Measurements from ENCODE around the gene GMPS. TPM values are rescaled to one million over a fixed set of nuclear protein-coding genes. Genes with fewer than 3 reads are reported as not detected.

GMPS gene
- total and polyA plus RNA-seq, 2 donors (not counting 3 experiments of a cell fraction or from before 2014, with no cell fraction given): 18.7 to 67.5 TPM

GRCh38 chr3:155889952-155890351, 19.5 kb downstream of the GMPS start:
- intact Hi-C loops (cut with micrococcal nuclease) (loop anchor here (1.0 to 5.0 kb wide), 3 partner anchors 19 to 83 kb away; partner anchors contain the start of genes C3orf33 and SLC33A1), dilution Hi-C loops (cut with MboI; ENCODE audit: extremely low pct_ligation_motif_present, low sequenced_read_pairs) (no loop called here)
- H3K27me3 ChIP-seq (ENCODE audit: control insufficient read depth in 2 of 2, insufficient read depth in 2 of 2, low read length in 2 of 2): no peaks in the 10 kb centered on the region
- H3K4me3 ChIP-seq (replicated peaks in 1 of 3; ENCODE audit: insufficient read depth in 1 of 3, low read depth in 1 of 3, low read length in 3 of 3): no peak overlapping the region
- FAIRE-seq (no peak), DNase-seq (ENCODE audit: low read depth, low spot score) (peak; percentile 10)
- peaks cover 2% of the 10 kb centered on the region for H4K20me1 ChIP-seq (replicated peaks; ENCODE audit: control insufficient read depth, extremely low read depth, insufficient read depth, low read length)
- H3K4me1 ChIP-seq (ENCODE audit: control insufficient read depth, extremely low read depth, insufficient read depth, low read length): peaks cover 13% of the 10 kb centered on the region
- no TSS peak for BruUV-seq (replicated peaks)
- no peak overlapping the region for H2AFZ ChIP-seq (ENCODE audit: low read depth, low read length)
- no peak overlapping the region for H3K27ac ChIP-seq (ENCODE audit: insufficient read depth, low read depth, low read length)
- H3K9me3 ChIP-seq (replicated peaks; ENCODE audit: control insufficient read depth, insufficient read depth, low read length): no peaks in the 10 kb centered on the region
- H3K36me3 ChIP-seq (ENCODE audit: control insufficient read depth in 2 of 2, extremely low read depth in 1 of 2, insufficient read depth in 2 of 2, low read length in 2 of 2): peaks cover 0 to 2% of the 10 kb centered on the region in 2 experiments
- H3K79me2 ChIP-seq (ENCODE audit: control insufficient read depth, insufficient read depth, low read length): peaks cover 77% of the 10 kb centered on the region
- H3K4me2 ChIP-seq (ENCODE audit: insufficient read depth, low read length): peak overlapping the region; percentile 27
- TF ChIP-seq JUN (IDR thresholded peaks at IDR 0.05; ENCODE audit: borderline replicate concordance, insufficient read depth, insufficient read length, low read depth) (no peak), EZH2 (IDR thresholded peaks at IDR 0.05; ENCODE audit: borderline replicate concordance, low read depth, low read length, severe bottlenecking) (no peak), GATA2 (IDR thresholded peaks at IDR 0.05; ENCODE audit: insufficient read depth, insufficient read length, low read depth, low read length) (no peak), POLR2AphosphoS5 (IDR thresholded peaks at IDR 0.05; ENCODE audit: insufficient read depth, low read depth, low read length) (no peak), MYC (IDR thresholded peaks at IDR 0.05; ENCODE audit: low read depth, low read length) (no peak), FOS (IDR thresholded peaks at IDR 0.05; ENCODE audit: borderline replicate concordance, insufficient read depth, low read length) (no peak), MAX (IDR thresholded peaks at IDR 0.05; ENCODE audit: insufficient read depth, insufficient read length) (no peak), CTCF (IDR thresholded peaks at IDR 0.05; ENCODE audit: extremely low read depth in 1 of 2, insufficient read depth in 1 of 2, low read depth in 1 of 2, low read length in 2 of 2) (no peak), POLR2A (IDR thresholded peaks at IDR 0.05; ENCODE audit: low read depth, low read length) (no peak)
- H3K9ac ChIP-seq (replicated peaks; ENCODE audit: extremely low read depth, insufficient read depth, low read length): no peak overlapping the region
- POLR2A ChIA-PET: no interaction called here
- H3K9me1 ChIP-seq (replicated peaks; ENCODE audit: control insufficient read depth, extremely low read depth, insufficient read depth, low read length): no peaks in the 10 kb centered on the region
- CTCF ChIA-PET: interaction anchor here (1.2 to 1.8 kb wide), 2 partner anchors 84 to 261 kb away, joined by 3 to 11 read pairs; partner anchors contain the start of gene C3orf33
